Brain microvascular endothelial cell (primary cell): ENCODE measurements around the gene SERPINA7.
"Not testable (repeated sequence)": the region's sequence is repeated elsewhere in the genome, so short reads cannot be mapped to it uniquely, and the experiment has no call there.

Experiments used
- DNase-seq: peaks from one replicate; pipeline ENCODE4 v3.0.0-alpha.2; 2020
- H3K27ac ChIP-seq: fragments of 250-450 bp; sonication (Bioruptor Pico); 2 replicates; pipeline ENCODE4 v1.5.1; 2020; ENCODE audit warnings: mild to moderate bottlenecking, moderate library complexity
- H3K27me3 ChIP-seq: fragments of 250-450 bp; sonication (Bioruptor Pico); replicated peaks from 2 replicates; pipeline ENCODE4 v1.5.1; 2020; ENCODE audit warnings: mild to moderate bottlenecking
- H3K36me3 ChIP-seq: fragments of 250-450 bp; sonication (Bioruptor Pico); replicated peaks from 2 replicates; pipeline ENCODE4 v1.5.1; 2020; ENCODE audit warnings: mild to moderate bottlenecking
- H3K4me3 ChIP-seq: 2 replicates; pipeline ENCODE4 v1.5.1; 2011; ENCODE audit warnings: low read depth, mild to moderate bottlenecking, control low read depth, low read length, moderate library complexity
- CTCF ChIP-seq: IDR thresholded peaks from 2 replicates; pipeline ENCODE4 v1.5.1; 2011; ENCODE audit warnings: low read depth, mild to moderate bottlenecking, moderate library complexity, low read length, control low read depth, inconsistent platforms; ENCODE audit errors: missing control alignments
- in situ Hi-C: cut with HindIII; loops from 2 replicates; pipeline ENCODE4 v1.10.0; 2017; ENCODE audit warnings: low sequenced_read_pairs, low pct_ligation_motif_present

The SERPINA7 gene

GRCh38 chrX:106014119-106014775 lies 24.3 kb downstream of the SERPINA7 start:
- in situ Hi-C loops = no loop called here
- no peak for DNase-seq
- no peak overlapping the region for H3K27ac ChIP-seq
- no peak overlapping the region for H3K4me3 ChIP-seq
- no peaks in the 10 kb centered on the region for H3K36me3 ChIP-seq
- TF ChIP-seq CTCF = no peak
- no peaks in the 10 kb centered on the region for H3K27me3 ChIP-seq

GRCh38 chrX:106009145-106009544 lies 29.4 kb downstream of the SERPINA7 start:
- in situ Hi-C loops = no loop called here

GRCh38 chrX:106007815-106008214 lies 30.7 kb downstream of the SERPINA7 start:
- in situ Hi-C loops = no loop called here
- Histone ChIP-seq H3K4me3 (no peak overlapping the region), H3K27me3 (no peaks in the 10 kb centered on the region), H3K27ac (no peak overlapping the region), H3K36me3 (no peaks in the 10 kb centered on the region)
- no peak for TF ChIP-seq CTCF
- no peak for DNase-seq

More at GRCh38 chrX:106009145-106009544, 29.4 kb downstream of the SERPINA7 start:
- DNase-seq = no peak
- Histone ChIP-seq H3K4me3 (no peak overlapping the region), H3K27me3 (no peaks in the 10 kb centered on the region), H3K27ac (no peak overlapping the region), H3K36me3 (no peaks in the 10 kb centered on the region)
- no peak for TF ChIP-seq CTCF

- H3K27ac ChIP-seq = no peak overlapping the region
- DNase-seq = no peak
- H3K36me3 ChIP-seq = no peaks in the 10 kb centered on the region
- no peaks in the 10 kb centered on the region for H3K27me3 ChIP-seq
- in situ Hi-C loops = no loop called here
- no peak for TF ChIP-seq CTCF
- no peak overlapping the region for H3K4me3 ChIP-seq
Observed at GRCh38 chrX:106005684-106006083, 32.8 kb downstream of the SERPINA7 start.

- H3K27ac ChIP-seq, in situ Hi-C loops, H3K36me3 ChIP-seq, H3K27me3 ChIP-seq, DNase-seq, H3K4me3 ChIP-seq: not testable (repeated sequence)
Observed at GRCh38 chrX:106000609-106001008, 37.9 kb downstream of the SERPINA7 start.

- H3K4me3 ChIP-seq = no peak overlapping the region
- H3K27ac ChIP-seq = no peak overlapping the region
- no peaks in the 10 kb centered on the region for H3K36me3 ChIP-seq
- no peak for DNase-seq
- in situ Hi-C loops = no loop called here
- no peak for TF ChIP-seq CTCF
- H3K27me3 ChIP-seq = no peaks in the 10 kb centered on the region
Observed at GRCh38 chrX:106000203-106000602, 38.3 kb downstream of the SERPINA7 start.
